Endothelial cell of umbilical vein (primary cell): ENCODE data around the gene CDK5. TPM values are rescaled to one million over a fixed set of nuclear protein-coding genes. Genes with fewer than 3 reads are reported as not detected.

Experiments
- BruUV-seq: library from RNA; stranded (reverse); fragments of 400-500 nt; replicated peaks from 2 replicates; lab custom pipeline; 2021; lab: Mats Ljungman, UMichigan
- CTCF ChIA-PET: fragments of 300-600, 350-600 bp; sonication (Branson Sonifier 250); formaldehyde crosslinking; loops from one replicate; lab custom pipeline; 2021; ENCODE audit warnings: antibody characterized with exemption, inconsistent platforms; lab: Charles Lee
- POLR2A ChIA-PET: fragments of 300-600, 350-600 bp; sonication (Branson Sonifier 250); formaldehyde crosslinking; loops from one replicate; lab custom pipeline; 2021; ENCODE audit warnings: antibody characterized with exemption, inconsistent platforms; lab: Charles Lee
- DNase-seq: peaks from one replicate; pipeline ENCODE4 v3.0.0-alpha.2; 2011; ENCODE audit warnings: low read depth, low spot score
- FAIRE-seq: peaks from 2 replicates; lab custom pipeline; 2011; peaks lifted over from hg19 to GRCh38; lab: Jason Lieb, UNC
- H2AFZ ChIP-seq: 2 replicates; pipeline ENCODE4 v1.6.0; 2012; ENCODE audit warnings: low read depth, low read length, control low read depth, inconsistent platforms
- H3K27ac ChIP-seq: 2 replicates; pipeline ENCODE4 v1.5.1; 2011; ENCODE audit warnings: low read depth, mild to moderate bottlenecking, control low read depth, low read length, moderate library complexity; ENCODE audit not compliant: insufficient read depth
- H3K27me3 ChIP-seq, 2 experiments: 2 replicates each; pipeline versions ENCODE4 v1.6.0 to v1.6.1; 2011; ENCODE audit warnings: low read length in 2 of 2, mixed read lengths in 1 of 2; ENCODE audit not compliant: control insufficient read depth in 2 of 2, insufficient read depth in 2 of 2
- H3K36me3 ChIP-seq, 2 experiments: 2 replicates in 1 of 2; 3 replicates in 1 of 2; pipeline ENCODE4 v1.5.1; 2011; ENCODE audit warnings: low read length in 2 of 2, mild to moderate bottlenecking in 1 of 2, moderate library complexity in 1 of 2; ENCODE audit not compliant: control insufficient read depth in 2 of 2, insufficient read depth in 2 of 2; ENCODE audit errors: extremely low read depth in 1 of 2
- H3K4me1 ChIP-seq: 3 replicates; pipeline ENCODE4 v1.5.1; 2011; ENCODE audit warnings: mild to moderate bottlenecking, low read length; ENCODE audit not compliant: control insufficient read depth, insufficient read depth; ENCODE audit errors: extremely low read depth
- H3K4me2 ChIP-seq: 2 replicates; pipeline ENCODE4 v1.6.1; 2011; ENCODE audit warnings: low read length, control low read depth, mixed read lengths; ENCODE audit not compliant: insufficient read depth
- H3K4me3 ChIP-seq, 3 experiments: fragments of 200-600 bp in 1 of 3; sonication (generic), shearing (Covaris generic) in 1 of 3; replicated peaks in 1 of 3; 2 replicates each; pipeline ENCODE4 v1.5.1; 2011 to 2016; ENCODE audit warnings: control low read depth in 3 of 3, low read length in 3 of 3, mild to moderate bottlenecking in 2 of 3, inconsistent platforms in 1 of 3, low read depth in 1 of 3, moderate library complexity in 1 of 3; ENCODE audit not compliant: insufficient read depth in 1 of 3
- H3K79me2 ChIP-seq: 2 replicates; pipeline ENCODE4 v1.6.0; 2012; ENCODE audit warnings: low read length, inconsistent platforms; ENCODE audit not compliant: control insufficient read depth, insufficient read depth
- H3K9ac ChIP-seq: replicated peaks from 2 replicates; pipeline ENCODE3; 2011; ENCODE audit warnings: low read length, control low read depth; ENCODE audit not compliant: insufficient read depth; ENCODE audit errors: extremely low read depth
- H3K9me1 ChIP-seq: replicated peaks from 3 replicates; pipeline ENCODE4 v1.6.0; 2011; ENCODE audit warnings: mild to moderate bottlenecking, low read length; ENCODE audit not compliant: control insufficient read depth, insufficient read depth; ENCODE audit errors: extremely low read depth
- H3K9me3 ChIP-seq: replicated peaks from 2 replicates; pipeline ENCODE4 v1.5.1; 2012; ENCODE audit warnings: low read length, inconsistent platforms; ENCODE audit not compliant: control insufficient read depth, insufficient read depth
- H4K20me1 ChIP-seq: replicated peaks from 2 replicates; pipeline ENCODE3; 2011; ENCODE audit warnings: mild to moderate bottlenecking, low read length; ENCODE audit not compliant: control insufficient read depth, insufficient read depth; ENCODE audit errors: extremely low read depth
- CTCF ChIP-seq, 2 donors: IDR thresholded peaks; 1 replicate in 1 of 2; 2 replicates in 1 of 2; pipeline ENCODE4 v1.5.1; 2011; ENCODE audit warnings: low read length in 2 of 2, mild to moderate bottlenecking in 2 of 2, moderate library complexity in 2 of 2, control low read depth in 1 of 2, inconsistent platforms in 1 of 2, low read depth in 1 of 2; ENCODE audit not compliant: insufficient read depth in 1 of 2; ENCODE audit errors: extremely low read depth in 1 of 2
- FOS ChIP-seq: IDR thresholded peaks from 2 replicates; pipeline ENCODE4 v1.6.1; 2011; ENCODE audit warnings: mild to moderate bottlenecking, low read length, moderate library complexity, borderline replicate concordance; ENCODE audit not compliant: insufficient read depth
- GATA2 ChIP-seq: IDR thresholded peaks from 2 replicates; pipeline ENCODE4 v1.7.0; 2011; ENCODE audit warnings: low read depth, mild to moderate bottlenecking, moderate library complexity, mixed read lengths, low read length; ENCODE audit not compliant: insufficient read length, insufficient read depth
- JUN ChIP-seq: IDR thresholded peaks from 2 replicates; pipeline ENCODE4 v1.6.1; 2011; ENCODE audit warnings: borderline replicate concordance, low read depth; ENCODE audit not compliant: insufficient read length, insufficient read depth
- MAX ChIP-seq: IDR thresholded peaks from 2 replicates; pipeline ENCODE4 v1.6.1; 2011; ENCODE audit not compliant: insufficient read depth, insufficient read length
- MYC ChIP-seq: IDR thresholded peaks from one replicate; pipeline ENCODE4 v1.6.1; 2011; ENCODE audit warnings: mild to moderate bottlenecking, low read depth, low read length
- POLR2A ChIP-seq: IDR thresholded peaks from 2 replicates; pipeline ENCODE4 v1.6.1; 2012; ENCODE audit warnings: low read depth, mild to moderate bottlenecking, control low read depth, low read length
- POLR2AphosphoS5 ChIP-seq: IDR thresholded peaks from 2 replicates; pipeline ENCODE4 v1.6.1; 2012; ENCODE audit warnings: low read depth, mild to moderate bottlenecking, control low read depth, low read length, moderate library complexity; ENCODE audit not compliant: insufficient read depth
- dilution Hi-C: fragments of 300-500 bp; cut with MboI; formaldehyde crosslinking; loops from one replicate; pipeline ENCODE4 v1.15.0; 2019; ENCODE audit warnings: low sequenced_read_pairs; ENCODE audit not compliant: extremely low pct_ligation_motif_present
- intact Hi-C: fragments of 100-400 bp; cut with micrococcal nuclease; formaldehyde crosslinking; loops from one replicate; pipeline ENCODE4 v1.10.0; 2022
- polyA plus RNA-seq, 4 experiments: library from polyadenylated mRNA; depleted of rRNA in 3 of 4; stranded (reverse) in 3 of 4; unstranded in 1 of 4; fragments of >200 nt; gene quantifications; 2 replicates each; pipeline versions ENCODE4 v1.2.1 to v1.2.3, GENCODE V29; 2011 to 2012; ENCODE audit warnings: missing spikeins in 1 of 4
- total RNA-seq: library from RNA; stranded (reverse); gene quantifications from 2 replicates; pipeline ENCODE4 v1.2.3, GENCODE V29; 2021

The CDK5 gene
- total and polyA plus RNA-seq, 2 donors (not counting 3 experiments of a cell fraction or from before 2014, with no cell fraction given), result 16.5 to 38.3 TPM

- H3K27ac ChIP-seq, result no peak overlapping the region
- no peak for TF ChIP-seq CTCF (IDR thresholded peaks at IDR 0.05; ENCODE audit: extremely low read depth in 1 of 2, insufficient read depth in 1 of 2, low read depth in 1 of 2, low read length in 2 of 2)
- TF ChIP-seq FOS, result no peak
- TF ChIP-seq GATA2, result no peak
- no peak for TF ChIP-seq MAX
- no peak for TF ChIP-seq MYC
- no peak for TF ChIP-seq POLR2A
- TF ChIP-seq POLR2AphosphoS5, result no peak
- TF ChIP-seq JUN, result no peak
- H3K4me1 ChIP-seq, result peaks cover 17% of the 10 kb centered on the region
- dilution Hi-C loops (no loop called here), intact Hi-C loops (no loop called here)
- ChIA-PET POLR2A (no interaction called here), CTCF (interaction anchor here (1.1 kb wide), 1 partner anchor 9 kb away, joined by 3 read pairs; no protein-coding TSS in a partner anchor)
- FAIRE-seq (no peak), DNase-seq (no peak)
- no TSS peak for BruUV-seq
- no peaks in the 10 kb centered on the region for H3K9me3 ChIP-seq
- H3K4me2 ChIP-seq, result no peak overlapping the region
- no peaks in the 10 kb centered on the region for H4K20me1 ChIP-seq
- no peak overlapping the region for H3K4me3 ChIP-seq
- no peaks in the 10 kb centered on the region for H3K9me1 ChIP-seq
- no peak overlapping the region for H3K9ac ChIP-seq
- peaks cover 87% of the 10 kb centered on the region for H3K79me2 ChIP-seq
- H2AFZ ChIP-seq, result no peak overlapping the region
- no peaks in the 10 kb centered on the region for H3K27me3 ChIP-seq
- H3K36me3 ChIP-seq, result no peaks in the 10 kb centered on the region
Observed at GRCh38 chr7:151101621-151102396, 44.1 kb upstream of the CDK5 start.
